Right ventricle myocardium inferior (tissue), 1 donor: ENCODE data around the gene TUBB2A. TPM values are rescaled to one million over a fixed set of nuclear protein-coding genes. Genes with fewer than 3 reads are reported as not detected.

Source experiments
- total RNA-seq: library from RNA; stranded (reverse); fragmentation: NEBNext Ultra II Directional; extraction: Animal tissue kit (Norgen Biotek cat#: 25700); gene quantifications from one replicate; pipeline ENCODE4 v1.2.1, GENCODE V29; 2021
- donor health status: DM: no; HTN: yes; CAD: no; lungs with severe emphysema.

Gene TUBB2A
- total RNA-seq, 1 donor from 2014 or later: 25.0 TPM

Other genes starting within 250 kb of the TUBB2A start
- 275 TPM for gene SERPINB6, start 186.0 kb downstream of the TUBB2A start, total RNA-seq
- gene NQO2, start 157.7 kb downstream of the TUBB2A start, total RNA-seq: 57.5 TPM
- gene RIPK1, start 89.0 kb downstream of the TUBB2A start, total RNA-seq: 6.9 TPM
- 19.0 TPM for gene BPHL, start 38.8 kb downstream of the TUBB2A start, total RNA-seq
- 0.97 TPM for gene TUBB2B, start 70.1 kb upstream of the TUBB2A start, total RNA-seq
- gene PSMG4, start 101.4 kb upstream of the TUBB2A start, total RNA-seq: 9.1 TPM